Ovary (tissue), 3 donors: Measurements from ENCODE around the gene SEC23IP.

Experiments used
- CTCF ChIP-seq, 3 donors: fragments of 450-650 bp in 2 of 3; fragments of 200-600 bp in 1 of 3; IDR thresholded peaks; one replicate each; pipeline versions ENCODE4 v1.5.1 to v1.8.0; 2016 to 2022; ENCODE audit warnings: antibody characterized with exemption in 3 of 3, mild to moderate bottlenecking in 1 of 3
- EP300 ChIP-seq: sonication (generic); formaldehyde crosslinking; IDR thresholded peaks from one replicate; pipeline ENCODE4 v1.6.1; 2017; ENCODE audit warnings: antibody characterized with exemption
- POLR2A ChIP-seq: fragments of 450-650 bp; IDR thresholded peaks from one replicate; pipeline ENCODE4 v1.6.1; 2017; ENCODE audit warnings: antibody characterized with exemption, mild to moderate bottlenecking, moderate library complexity
- donor health status: DM: no; HTN: no; CAD: no.

DNA sequence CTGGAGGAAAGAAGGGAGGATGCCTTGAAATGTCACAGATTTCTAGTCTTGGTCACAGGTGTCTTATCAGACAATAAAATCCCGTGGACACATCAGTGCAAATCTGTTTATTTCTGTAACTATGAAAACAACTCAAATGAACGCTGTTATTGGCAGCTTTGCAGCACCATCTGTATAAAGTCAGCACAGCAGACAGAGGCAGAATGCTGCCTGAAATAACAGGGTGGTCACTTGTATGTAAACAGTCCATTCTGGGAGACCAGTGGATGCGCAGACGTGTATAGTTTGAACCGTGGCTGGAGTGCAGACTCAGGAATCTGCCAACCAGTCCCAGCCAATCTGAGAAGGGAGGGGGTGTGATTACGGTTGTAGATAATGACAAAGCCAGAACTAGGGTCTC, 54.8 kb downstream of the SEC23IP start:
- TF ChIP-seq CTCF (IDR thresholded peaks at IDR 0.05) (no peak), POLR2A (no peak), EP300 (no peak)
